Osteoblast (primary cell): ENCODE measurements around the gene COTL1. TPM values are rescaled to one million over a fixed set of nuclear protein-coding genes. Genes with fewer than 3 reads are reported as not detected.
"Not testable (repeated sequence)": the region's sequence is repeated elsewhere in the genome, so short reads cannot be mapped to it uniquely, and the experiment has no call there.

Source experiments
- DNase-seq: peaks from one replicate; pipeline ENCODE4 v3.0.0; 2011; ENCODE audit warnings: low spot score, mixed read lengths; ENCODE audit not compliant: insufficient read length; ENCODE audit errors: missing footprints
- H2AFZ ChIP-seq: 2 replicates; pipeline ENCODE4 v1.6.0; 2011; ENCODE audit warnings: mild to moderate bottlenecking, low read length
- H3K27ac ChIP-seq: 2 replicates; pipeline ENCODE4 v1.5.1; 2011; ENCODE audit warnings: mild to moderate bottlenecking, low read depth, low read length, moderate library complexity
- H3K27me3 ChIP-seq: 2 replicates; pipeline ENCODE4 v1.6.0; 2012; ENCODE audit warnings: mild to moderate bottlenecking, control low read depth, inconsistent platforms, low read length, moderate library complexity; ENCODE audit not compliant: insufficient read depth
- H3K36me3 ChIP-seq: 2 replicates; pipeline ENCODE4 v1.5.1; 2011; ENCODE audit warnings: mild to moderate bottlenecking, low read length, control low read depth, moderate library complexity; ENCODE audit not compliant: insufficient read depth
- H3K4me1 ChIP-seq: 2 replicates; pipeline ENCODE4 v1.5.1; 2011; ENCODE audit warnings: mild to moderate bottlenecking, low read length, control low read depth, moderate library complexity; ENCODE audit not compliant: insufficient read depth
- H3K4me2 ChIP-seq: 2 replicates; pipeline ENCODE4 v1.6.0; 2011; ENCODE audit warnings: mild to moderate bottlenecking, low read length; ENCODE audit not compliant: insufficient read depth
- H3K4me3 ChIP-seq: fragments of 200-600 bp; sonication (generic); 3 replicates; pipeline ENCODE4 v1.5.1; 2012; ENCODE audit warnings: mild to moderate bottlenecking, low read length, inconsistent platforms; ENCODE audit not compliant: insufficient read depth
- H3K79me2 ChIP-seq: 2 replicates; pipeline ENCODE4 v1.6.0; 2012; ENCODE audit warnings: mild to moderate bottlenecking, low read length, control low read depth, inconsistent platforms; ENCODE audit not compliant: insufficient read depth
- H3K9me3 ChIP-seq: 2 replicates; pipeline ENCODE4 v1.5.1; 2011; ENCODE audit warnings: low read depth, low read length, control low read depth
- H4K20me1 ChIP-seq: 2 replicates; pipeline ENCODE4 v1.6.0; 2012; ENCODE audit warnings: mild to moderate bottlenecking, low read length, control low read depth; ENCODE audit not compliant: insufficient read depth
- CTCF ChIP-seq: IDR thresholded peaks from 2 replicates; pipeline ENCODE4 v1.5.1; 2011; ENCODE audit warnings: mild to moderate bottlenecking, low read depth, low read length, moderate library complexity; ENCODE audit errors: extremely low read depth
- total RNA-seq: library from RNA; depleted of rRNA; stranded (reverse); fragments of >200 nt; gene quantifications from 2 replicates; pipeline ENCODE4 v1.2.3, GENCODE V29; 2012

COTL1 gene
- total RNA-seq, 1 donor = 145 TPM

DNA sequence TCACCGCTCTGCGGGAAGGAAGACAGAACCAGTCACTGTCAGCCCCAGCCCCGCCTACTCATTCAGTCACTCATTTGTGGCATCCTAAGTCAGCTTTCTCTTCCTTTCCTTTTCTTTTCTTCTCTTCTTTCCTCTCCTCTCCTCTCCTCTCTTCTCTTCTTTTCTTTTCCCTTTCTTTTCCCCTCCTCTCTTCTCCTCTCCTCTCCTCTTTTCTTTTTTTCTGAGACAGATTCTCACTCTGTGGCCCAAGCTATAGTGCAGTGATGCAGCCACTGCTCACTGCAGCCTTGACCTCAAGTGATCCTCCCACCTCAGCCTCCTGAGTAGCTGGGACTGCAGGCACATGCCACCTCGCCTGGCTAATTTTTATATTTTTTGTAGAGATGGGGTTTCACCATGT is 19.8 kb upstream of the COTL1 start:
- Histone ChIP-seq H4K20me1 (no peaks in the 10 kb centered on the region), H2AFZ (no peak overlapping the region), H3K4me2 (no peak overlapping the region), H3K36me3 (no peaks in the 10 kb centered on the region), H3K27ac (no peak overlapping the region), H3K9me3 (no peaks in the 10 kb centered on the region), H3K27me3 (no peaks in the 10 kb centered on the region), H3K4me1 (peaks cover 12% of the 10 kb centered on the region), H3K79me2 (no peaks in the 10 kb centered on the region), H3K4me3 (no peak overlapping the region)
- DNase-seq = no peak
- no peak for TF ChIP-seq CTCF

DNA sequence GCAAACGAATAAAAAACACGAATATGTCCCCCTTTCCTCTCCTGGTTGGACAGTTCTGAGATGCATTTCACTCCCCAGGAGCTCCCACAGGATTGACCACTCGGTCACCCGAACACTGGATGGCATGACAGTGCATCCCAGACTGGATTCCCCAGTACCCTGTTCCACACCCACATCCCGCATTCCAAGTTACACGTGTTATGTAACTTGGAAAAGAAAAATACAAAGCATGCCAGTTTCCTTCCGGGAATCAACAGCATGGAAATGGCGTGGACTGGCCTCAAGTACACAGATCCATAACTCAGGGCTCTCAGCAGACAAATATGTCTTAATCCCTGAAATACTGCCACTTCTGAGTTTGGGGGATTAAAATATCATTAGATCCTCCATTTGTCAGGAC is 17.8 kb upstream of the COTL1 start:
- H3K36me3 ChIP-seq = no peaks in the 10 kb centered on the region
- H3K4me1 ChIP-seq = peaks cover 8% of the 10 kb centered on the region
- H3K9me3 ChIP-seq = no peaks in the 10 kb centered on the region
- H3K27ac ChIP-seq = no peak overlapping the region
- H3K79me2 ChIP-seq = no peaks in the 10 kb centered on the region
- no peaks in the 10 kb centered on the region for H3K27me3 ChIP-seq
- DNase-seq = no peak
- no peaks in the 10 kb centered on the region for H4K20me1 ChIP-seq
- H2AFZ ChIP-seq = peak overlapping the region; percentile 40
- H3K4me3 ChIP-seq = no peak overlapping the region
- TF ChIP-seq CTCF = no peak
- H3K4me2 ChIP-seq = no peak overlapping the region

DNA sequence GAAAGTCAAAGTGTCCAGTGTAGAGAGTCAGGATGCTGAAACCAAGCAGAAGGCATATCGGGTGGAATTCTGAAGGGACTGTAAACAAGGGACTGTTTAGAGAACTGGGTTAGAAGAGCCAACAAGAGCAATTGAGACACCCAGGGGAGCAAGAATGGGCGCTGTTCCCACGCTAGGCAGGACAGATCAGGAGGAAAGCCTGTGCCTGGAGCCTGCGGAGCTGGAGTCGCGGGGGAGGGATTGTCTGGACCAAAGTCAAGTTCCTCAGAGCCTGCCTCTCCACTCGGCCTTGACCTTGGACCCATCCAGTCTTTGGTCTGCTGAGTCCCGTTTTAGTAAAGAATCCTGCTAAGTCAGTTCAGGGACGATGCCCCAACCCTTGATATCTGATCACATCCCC is 15.7 kb upstream of the COTL1 start:
- Histone ChIP-seq H4K20me1 (no peaks in the 10 kb centered on the region), H3K36me3 (no peaks in the 10 kb centered on the region), H3K4me1 (peaks cover 8% of the 10 kb centered on the region), H3K4me3 (peak overlapping the region; percentile 28), H3K27ac (no peak overlapping the region), H3K9me3 (no peaks in the 10 kb centered on the region), H3K4me2 (peak overlapping the region; percentile 49), H2AFZ (peak overlapping the region; percentile 45), H3K27me3 (no peaks in the 10 kb centered on the region), H3K79me2 (no peaks in the 10 kb centered on the region)
- no peak for DNase-seq
- TF ChIP-seq CTCF = no peak

DNA sequence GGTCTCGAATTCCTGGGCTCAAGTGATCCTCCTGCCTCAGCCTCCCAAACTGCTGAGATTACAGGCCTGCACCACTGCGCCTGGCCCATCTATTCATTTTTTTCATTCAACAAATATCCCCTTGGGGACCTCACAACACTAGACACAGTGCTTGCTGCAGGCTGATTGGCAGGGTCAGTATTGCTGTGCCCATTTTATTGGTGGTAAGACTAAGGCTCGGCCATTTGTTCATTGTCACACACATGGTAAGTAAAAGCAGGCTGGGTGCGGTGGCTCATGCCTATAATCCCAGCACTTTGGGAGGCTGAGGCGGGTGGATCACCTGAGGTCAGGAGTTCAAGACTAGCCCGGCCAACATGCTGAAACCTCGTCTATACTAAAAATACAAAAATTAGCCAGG is 15.0 kb upstream of the COTL1 start:
- H3K4me1 ChIP-seq, H3K4me2 ChIP-seq, DNase-seq, H3K9me3 ChIP-seq, H3K4me3 ChIP-seq, H2AFZ ChIP-seq, H4K20me1 ChIP-seq, H3K79me2 ChIP-seq, H3K27me3 ChIP-seq, H3K36me3 ChIP-seq, H3K27ac ChIP-seq: not testable (repeated sequence)
